ENCODE results near the gene ULK3.

GRCh38 chr15:74878273-74878672 lies 35.3 kb upstream of the ULK3 start:
- no peak for TF ChIP-seq CTCF (IDR thresholded peaks at IDR 0.05; ENCODE audit: low read depth, low read length, poor library complexity, severe bottlenecking)
- no peak for TF ChIP-seq EZH2phosphoT487 (IDR thresholded peaks at IDR 0.05; ENCODE audit: borderline replicate concordance, low read length)
